Measurements from ENCODE around the gene NCOA7.

GRCh38 chr6:125793863-125794262 is 3.1 kb downstream of the NCOA7 start:
- TF ChIP-seq FOXA1 (IDR thresholded peaks at IDR 0.05; ENCODE audit: borderline replicate concordance) (no peak), ZNF717 (CRISPR knock-in tag; IDR thresholded peaks at IDR 0.05) (no peak), ZNF408 (CRISPR knock-in tag; IDR thresholded peaks at IDR 0.05; ENCODE audit: low read depth) (no peak), NCOA1 (IDR thresholded peaks at IDR 0.05; ENCODE audit: low read depth) (no peak), ZNF740 (CRISPR knock-in tag; IDR thresholded peaks at IDR 0.05) (no peak), ZNF740 (tag; IDR thresholded peaks at IDR 0.05) (no peak), MYBL2 (IDR thresholded peaks at IDR 0.05; ENCODE audit: low read depth) (no peak), MYBL2 (CRISPR knock-in tag; IDR thresholded peaks at IDR 0.05; ENCODE audit: borderline replicate concordance) (no peak), POLR2AphosphoS5 (IDR thresholded peaks at IDR 0.05; ENCODE audit: control insufficient read depth, insufficient read depth, low read depth, low read length) (no peak), ZNF79 (CRISPR knock-in tag; IDR thresholded peaks at IDR 0.05; ENCODE audit: low read depth) (no peak)
- TF ChIP-seq, protein P1, sequence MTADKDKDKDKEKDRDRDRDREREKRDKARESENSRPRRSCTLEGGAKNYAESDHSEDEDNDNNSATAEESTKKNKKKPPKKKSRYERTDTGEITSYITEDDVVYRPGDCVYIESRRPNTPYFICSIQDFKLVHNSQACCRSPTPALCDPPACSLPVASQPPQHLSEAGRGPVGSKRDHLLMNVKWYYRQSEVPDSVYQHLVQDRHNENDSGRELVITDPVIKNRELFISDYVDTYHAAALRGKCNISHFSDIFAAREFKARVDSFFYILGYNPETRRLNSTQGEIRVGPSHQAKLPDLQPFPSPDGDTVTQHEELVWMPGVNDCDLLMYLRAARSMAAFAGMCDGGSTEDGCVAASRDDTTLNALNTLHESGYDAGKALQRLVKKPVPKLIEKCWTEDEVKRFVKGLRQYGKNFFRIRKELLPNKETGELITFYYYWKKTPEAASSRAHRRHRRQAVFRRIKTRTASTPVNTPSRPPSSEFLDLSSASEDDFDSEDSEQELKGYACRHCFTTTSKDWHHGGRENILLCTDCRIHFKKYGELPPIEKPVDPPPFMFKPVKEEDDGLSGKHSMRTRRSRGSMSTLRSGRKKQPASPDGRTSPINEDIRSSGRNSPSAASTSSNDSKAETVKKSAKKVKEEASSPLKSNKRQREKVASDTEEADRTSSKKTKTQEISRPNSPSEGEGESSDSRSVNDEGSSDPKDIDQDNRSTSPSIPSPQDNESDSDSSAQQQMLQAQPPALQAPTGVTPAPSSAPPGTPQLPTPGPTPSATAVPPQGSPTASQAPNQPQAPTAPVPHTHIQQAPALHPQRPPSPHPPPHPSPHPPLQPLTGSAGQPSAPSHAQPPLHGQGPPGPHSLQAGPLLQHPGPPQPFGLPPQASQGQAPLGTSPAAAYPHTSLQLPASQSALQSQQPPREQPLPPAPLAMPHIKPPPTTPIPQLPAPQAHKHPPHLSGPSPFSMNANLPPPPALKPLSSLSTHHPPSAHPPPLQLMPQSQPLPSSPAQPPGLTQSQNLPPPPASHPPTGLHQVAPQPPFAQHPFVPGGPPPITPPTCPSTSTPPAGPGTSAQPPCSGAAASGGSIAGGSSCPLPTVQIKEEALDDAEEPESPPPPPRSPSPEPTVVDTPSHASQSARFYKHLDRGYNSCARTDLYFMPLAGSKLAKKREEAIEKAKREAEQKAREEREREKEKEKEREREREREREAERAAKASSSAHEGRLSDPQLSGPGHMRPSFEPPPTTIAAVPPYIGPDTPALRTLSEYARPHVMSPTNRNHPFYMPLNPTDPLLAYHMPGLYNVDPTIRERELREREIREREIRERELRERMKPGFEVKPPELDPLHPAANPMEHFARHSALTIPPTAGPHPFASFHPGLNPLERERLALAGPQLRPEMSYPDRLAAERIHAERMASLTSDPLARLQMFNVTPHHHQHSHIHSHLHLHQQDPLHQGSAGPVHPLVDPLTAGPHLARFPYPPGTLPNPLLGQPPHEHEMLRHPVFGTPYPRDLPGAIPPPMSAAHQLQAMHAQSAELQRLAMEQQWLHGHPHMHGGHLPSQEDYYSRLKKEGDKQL (CRISPR knock-in tag; IDR thresholded peaks at IDR 0.05; ENCODE audit: borderline replicate concordance): no peak
